ENCODE measurements around the gene ADNP2.
"Not testable (repeated sequence)": the region's sequence is repeated elsewhere in the genome, so short reads cannot be mapped to it uniquely, and the experiment has no call there.

Gene ADNP2

DNA sequence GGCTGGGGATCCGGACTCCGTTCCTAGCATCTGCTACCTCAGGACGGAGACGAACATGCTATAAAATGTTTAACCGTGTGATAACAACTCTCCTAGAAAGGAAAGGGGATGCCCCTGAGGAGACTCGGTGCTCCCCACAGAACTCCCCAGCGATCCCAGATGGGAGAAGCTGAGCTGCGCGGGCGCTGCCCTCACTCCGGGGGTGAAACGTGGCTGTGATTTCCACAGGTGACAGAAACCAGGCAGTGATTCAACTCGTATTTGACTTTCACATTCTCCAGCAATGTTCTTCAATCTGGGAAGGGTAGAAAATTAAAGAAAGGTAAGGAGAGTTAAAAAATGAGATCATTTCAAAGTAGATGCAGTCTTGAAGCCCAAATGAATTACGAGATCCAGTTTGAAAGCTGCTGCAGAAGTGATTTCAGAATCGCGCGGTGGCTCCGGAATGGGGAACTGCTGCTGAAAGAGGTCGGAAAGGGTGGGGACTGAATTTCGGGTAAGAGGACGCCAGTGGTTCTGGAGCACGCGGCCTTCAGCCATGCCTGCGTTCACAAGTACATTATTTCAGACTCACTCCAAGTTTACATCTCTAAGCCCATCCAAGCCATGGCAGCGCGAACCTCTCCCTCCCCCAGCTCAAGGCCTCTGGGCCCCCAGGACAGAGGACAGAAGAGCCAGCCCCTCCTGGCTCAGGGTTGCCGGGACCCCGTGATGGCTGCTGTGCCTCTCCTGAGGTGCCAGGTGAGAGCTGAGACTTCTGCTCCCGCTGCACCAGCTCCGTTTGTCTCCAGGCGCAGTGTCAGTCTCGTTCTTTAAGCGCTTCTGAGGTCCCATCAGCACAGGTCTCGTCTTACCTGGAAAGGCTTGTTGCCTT lies 39.5 kb downstream of the ADNP2 start:
- TF ChIP-seq TAF1 (IDR thresholded peaks at IDR 0.05; ENCODE audit: borderline replicate concordance, low read depth, low read length) (no peak), POLR2AphosphoS5 (IDR thresholded peaks at IDR 0.05; ENCODE audit: low read depth, low read length) (no peak), POLR2A (IDR thresholded peaks at IDR 0.05; ENCODE audit: low read depth, low read length) (no peak)
- FAIRE-seq (no peak), DNase-seq (ENCODE audit: insufficient read length) (no peak)

DNA sequence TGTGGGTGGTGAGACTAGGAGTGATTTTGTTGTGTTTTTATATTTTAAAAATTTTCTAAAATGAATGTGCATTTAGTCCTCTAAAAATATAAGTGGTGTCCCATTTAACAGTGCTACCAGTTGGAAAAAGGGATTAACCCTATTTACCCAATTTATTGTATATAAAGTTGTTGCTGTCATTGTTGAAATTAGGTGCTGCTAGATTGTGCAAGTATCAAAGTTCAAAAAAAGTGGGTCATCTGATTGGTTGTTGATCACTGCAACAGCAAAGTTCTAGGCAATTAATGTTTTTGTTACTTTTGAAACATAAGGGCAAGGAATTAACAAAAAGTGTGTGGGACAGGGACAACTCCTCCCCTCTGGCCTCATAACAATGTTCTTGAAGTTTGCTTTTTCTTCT lies 40.6 kb downstream of the ADNP2 start:
- DNase-seq (ENCODE audit: insufficient read length) (no peak), FAIRE-seq (no peak)
- no peak for TF ChIP-seq POLR2A (IDR thresholded peaks at IDR 0.05; ENCODE audit: low read depth, low read length)
- no peak for TF ChIP-seq TAF1 (IDR thresholded peaks at IDR 0.05; ENCODE audit: borderline replicate concordance, low read depth, low read length)
- TF ChIP-seq POLR2AphosphoS5 (IDR thresholded peaks at IDR 0.05; ENCODE audit: low read depth, low read length), result no peak

DNA sequence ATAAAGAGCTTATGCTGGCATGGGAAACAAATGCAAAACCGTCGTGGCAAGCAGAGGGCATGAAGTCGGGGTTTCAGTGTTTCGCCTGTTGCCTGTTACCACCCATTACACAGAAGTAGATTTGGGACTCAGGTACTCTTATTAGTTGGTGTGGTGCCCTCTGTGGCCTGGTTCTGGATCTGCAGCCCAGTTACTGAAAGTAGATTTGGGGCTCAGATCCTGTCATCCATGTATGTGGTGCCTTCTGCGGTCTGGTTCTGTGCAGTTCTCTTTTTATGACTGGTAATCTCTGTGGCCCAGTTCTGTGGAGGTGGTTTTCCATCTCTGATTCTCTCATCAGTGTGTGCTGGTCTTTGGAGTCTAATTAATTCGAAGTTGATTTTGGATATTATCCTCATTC lies 45.2 kb downstream of the ADNP2 start:
- TF ChIP-seq TAF1 (IDR thresholded peaks at IDR 0.05; ENCODE audit: borderline replicate concordance, low read depth, low read length) (no peak), POLR2AphosphoS5 (IDR thresholded peaks at IDR 0.05; ENCODE audit: low read depth, low read length) (no peak), POLR2A (IDR thresholded peaks at IDR 0.05; ENCODE audit: low read depth, low read length) (no peak)
- no peak for DNase-seq (ENCODE audit: insufficient read length)
- FAIRE-seq, result peak; percentile 74

DNA sequence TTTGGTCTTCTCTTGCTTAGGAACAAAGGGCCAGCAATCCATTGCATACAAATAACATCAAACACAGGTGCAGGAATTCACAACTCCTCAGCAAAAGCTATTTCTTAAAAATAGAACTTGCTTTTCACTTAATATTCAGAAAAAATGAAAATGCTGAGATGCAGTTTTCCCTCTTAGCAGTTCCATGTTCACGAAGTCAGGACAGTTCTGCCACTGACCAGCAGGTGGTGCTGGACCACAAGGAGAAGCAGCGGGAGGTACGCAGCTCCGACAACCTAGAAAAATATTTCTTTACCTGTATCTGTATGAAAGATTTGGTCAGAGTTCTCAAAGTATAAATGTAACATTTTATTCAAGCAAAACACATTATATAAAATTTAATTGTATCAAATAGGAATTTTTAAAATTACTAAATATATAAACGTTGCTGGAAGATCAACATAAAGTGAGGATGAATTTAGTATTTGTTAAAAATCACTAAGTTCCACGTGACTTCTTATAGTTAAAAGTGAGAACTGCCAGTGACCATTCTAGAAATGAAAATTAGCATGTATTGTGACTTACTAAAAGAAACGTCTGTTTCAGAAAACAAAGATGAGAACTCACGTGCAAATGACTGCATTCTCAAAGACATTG lies 48.8 kb downstream of the ADNP2 start:
- DNase-seq (ENCODE audit: insufficient read length), result no peak
- FAIRE-seq, result peak; percentile 92
- no peak for TF ChIP-seq POLR2AphosphoS5 (IDR thresholded peaks at IDR 0.05; ENCODE audit: low read depth, low read length)
- no peak for TF ChIP-seq TAF1 (IDR thresholded peaks at IDR 0.05; ENCODE audit: borderline replicate concordance, low read depth, low read length)
- no peak for TF ChIP-seq POLR2A (IDR thresholded peaks at IDR 0.05; ENCODE audit: low read depth, low read length)

GRCh38 chr18:80158365-80158764 lies 49.3 kb downstream of the ADNP2 start:
- FAIRE-seq (no peak), DNase-seq (ENCODE audit: insufficient read length) (no peak)
- no peak for TF ChIP-seq POLR2A (IDR thresholded peaks at IDR 0.05; ENCODE audit: low read depth, low read length)
- TF ChIP-seq TAF1 (IDR thresholded peaks at IDR 0.05; ENCODE audit: borderline replicate concordance, low read depth, low read length), result no peak
- TF ChIP-seq POLR2AphosphoS5 (IDR thresholded peaks at IDR 0.05; ENCODE audit: low read depth, low read length), result no peak

DNA sequence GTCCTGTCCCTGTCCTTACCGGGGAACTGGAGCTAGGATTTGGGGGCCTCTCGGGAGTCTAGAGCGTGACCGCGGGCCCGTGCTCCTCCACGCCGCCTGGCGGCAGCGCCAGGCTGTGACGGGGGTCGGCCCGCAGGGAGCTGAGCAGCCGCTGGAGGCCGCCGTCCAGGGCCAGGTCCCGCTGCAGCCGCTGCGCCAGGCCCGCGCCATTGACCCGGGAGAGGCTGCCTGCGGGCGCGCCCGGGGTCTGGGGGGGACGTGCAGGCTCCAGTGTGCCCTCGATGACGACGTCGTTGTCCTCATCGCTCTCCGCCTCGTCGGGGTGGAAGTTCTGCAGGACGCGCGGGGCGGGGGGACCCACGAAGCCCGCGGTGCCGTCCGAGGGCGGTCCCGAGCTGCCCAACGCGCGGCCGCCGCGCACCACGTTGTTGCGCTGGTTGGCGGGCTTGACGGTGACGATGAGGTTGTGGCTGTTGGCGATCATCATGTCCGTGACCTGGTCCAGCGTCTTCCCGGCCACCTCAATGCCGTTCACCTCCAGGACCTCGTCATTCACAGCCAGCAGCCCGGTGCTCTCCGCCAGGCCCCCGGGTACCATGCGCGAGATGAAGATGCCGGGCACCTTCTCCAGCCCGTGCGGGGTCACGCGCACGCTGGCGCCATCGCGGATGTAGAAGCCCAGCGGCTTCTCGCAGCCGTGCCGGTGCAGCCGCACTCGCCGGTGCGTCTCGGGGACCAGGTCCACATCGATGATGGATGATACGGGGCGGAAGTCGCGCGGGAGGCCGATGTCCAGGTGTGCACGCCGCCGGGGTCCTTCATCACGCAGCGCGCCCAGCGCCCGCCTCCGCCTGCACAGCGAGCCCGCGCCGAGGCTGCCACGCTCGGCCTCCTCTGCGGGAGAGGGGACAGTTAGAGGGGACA lies 50.9 kb downstream of the ADNP2 start:
- TF ChIP-seq TAF1 (IDR thresholded peaks at IDR 0.05; ENCODE audit: borderline replicate concordance, low read depth, low read length) (no peak), POLR2A (IDR thresholded peaks at IDR 0.05; ENCODE audit: low read depth, low read length) (no peak), POLR2AphosphoS5 (IDR thresholded peaks at IDR 0.05; ENCODE audit: low read depth, low read length) (no peak)
- FAIRE-seq (no peak), DNase-seq (ENCODE audit: insufficient read length) (no peak)

GRCh38 chr18:80161781-80162417 lies 52.8 kb downstream of the ADNP2 start:
- TF ChIP-seq POLR2AphosphoS5 (IDR thresholded peaks at IDR 0.05; ENCODE audit: low read depth, low read length) (no peak), POLR2A (IDR thresholded peaks at IDR 0.05; ENCODE audit: low read depth, low read length) (no peak)
- DNase-seq (ENCODE audit: insufficient read length) (no peak), FAIRE-seq (no peak)

DNA sequence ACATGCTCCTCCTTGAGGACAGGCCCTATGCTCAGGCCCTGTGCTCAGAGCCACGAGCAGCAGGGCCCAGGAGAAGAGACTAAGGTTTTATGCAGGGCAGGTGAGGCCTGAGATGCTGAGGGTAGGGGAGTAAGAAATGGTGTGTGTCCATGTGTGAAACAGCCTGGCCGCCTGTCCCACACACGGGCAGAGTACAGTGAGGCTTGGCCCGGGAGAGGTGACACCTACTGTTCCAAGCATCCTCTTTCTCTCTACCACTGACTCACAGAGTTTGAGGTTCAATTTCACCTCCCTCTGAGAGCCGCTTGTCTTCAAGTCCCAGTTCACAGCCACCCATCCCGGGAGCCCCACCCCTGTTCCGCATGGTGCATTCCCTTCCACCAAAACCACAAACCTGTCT lies 54.1 kb downstream of the ADNP2 start:
- FAIRE-seq (no peak), DNase-seq (ENCODE audit: insufficient read length) (no peak)
- TF ChIP-seq POLR2A (IDR thresholded peaks at IDR 0.05; ENCODE audit: low read depth, low read length) (no peak), TAF1 (IDR thresholded peaks at IDR 0.05; ENCODE audit: borderline replicate concordance, low read depth, low read length) (no peak), POLR2AphosphoS5 (IDR thresholded peaks at IDR 0.05; ENCODE audit: low read depth, low read length) (no peak)

GRCh38 chr18:80164727-80165355 lies 55.8 kb downstream of the ADNP2 start:
- DNase-seq (ENCODE audit: insufficient read length); FAIRE-seq: not testable (repeated sequence)

GRCh38 chr18:80166240-80166639 lies 57.2 kb downstream of the ADNP2 start:
- TF ChIP-seq POLR2AphosphoS5 (IDR thresholded peaks at IDR 0.05; ENCODE audit: low read depth, low read length) (no peak), TAF1 (IDR thresholded peaks at IDR 0.05; ENCODE audit: borderline replicate concordance, low read depth, low read length) (no peak), POLR2A (IDR thresholded peaks at IDR 0.05; ENCODE audit: low read depth, low read length) (no peak)
- FAIRE-seq (no peak), DNase-seq (ENCODE audit: insufficient read length) (no peak)

DNA sequence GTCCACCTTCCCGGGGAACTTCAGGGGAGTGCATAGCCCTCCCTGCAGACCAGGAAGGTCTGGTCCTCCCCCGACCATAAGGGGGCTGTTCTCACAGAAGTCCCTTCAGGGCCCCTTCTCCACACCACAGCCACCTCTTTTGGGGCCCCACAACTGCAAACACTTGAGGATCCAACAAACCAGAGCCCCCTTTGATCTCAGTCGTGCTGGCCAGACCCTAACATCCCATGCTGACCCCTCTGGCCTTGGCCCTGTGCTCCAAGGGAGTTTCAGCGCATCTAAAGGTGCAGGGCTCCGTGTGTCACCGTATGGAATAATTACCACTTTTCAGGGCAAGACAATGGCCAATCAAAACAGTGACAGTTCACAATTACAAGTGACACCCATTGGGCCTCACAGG lies 57.7 kb downstream of the ADNP2 start:
- TF ChIP-seq TAF1 (IDR thresholded peaks at IDR 0.05; ENCODE audit: borderline replicate concordance, low read depth, low read length) (no peak), POLR2AphosphoS5 (IDR thresholded peaks at IDR 0.05; ENCODE audit: low read depth, low read length) (no peak), POLR2A (IDR thresholded peaks at IDR 0.05; ENCODE audit: low read depth, low read length) (no peak)
- DNase-seq (ENCODE audit: insufficient read length) (no peak), FAIRE-seq (no peak)
